Astrocyte of the cerebellum (primary cell): ENCODE data around the gene INVS.

Source experiments
- DNase-seq: peaks from one replicate; pipeline ENCODE4 v3.0.0-alpha.2; 2011; ENCODE audit warnings: low read depth
- H3K4me3 ChIP-seq: 2 replicates; pipeline ENCODE4 v1.5.1; 2011; ENCODE audit warnings: mild to moderate bottlenecking, low read depth, low read length, moderate library complexity
- in situ Hi-C: cut with HindIII; loops from 2 replicates; pipeline ENCODE4 v1.10.0; 2017; ENCODE audit warnings: low sequenced_read_pairs
- TF ChIP-seq, protein P1 (sequence below): IDR thresholded peaks from 2 replicates; pipeline ENCODE4 v1.5.1; 2012; ENCODE audit warnings: low read length, low read depth, moderate library complexity, mild to moderate bottlenecking; ENCODE audit errors: missing control alignments

The INVS gene

DNA sequence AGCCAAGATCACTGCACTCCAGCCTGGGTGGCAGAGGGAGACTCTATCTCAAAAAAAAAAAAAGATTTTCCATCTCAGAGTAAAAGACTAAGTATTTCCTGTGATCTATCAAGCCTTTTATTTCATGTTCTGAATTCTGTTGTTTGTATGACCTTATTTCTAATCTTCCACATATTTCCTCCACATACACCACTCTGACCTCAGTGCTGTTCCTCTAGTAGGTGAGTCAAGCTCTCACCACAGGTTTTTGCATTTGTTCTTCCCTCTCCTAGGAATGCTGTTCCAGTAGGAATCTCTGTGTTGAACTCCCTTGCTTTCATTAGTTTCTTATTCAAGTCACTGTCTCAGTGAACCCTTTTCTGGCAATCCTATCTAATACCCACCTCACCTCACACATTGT, 68.1 kb downstream of the INVS start:
- H3K4me3 ChIP-seq: no peak overlapping the region
- DNase-seq: no peak
- in situ Hi-C loops: no loop called here
- TF ChIP-seq, protein P1, sequence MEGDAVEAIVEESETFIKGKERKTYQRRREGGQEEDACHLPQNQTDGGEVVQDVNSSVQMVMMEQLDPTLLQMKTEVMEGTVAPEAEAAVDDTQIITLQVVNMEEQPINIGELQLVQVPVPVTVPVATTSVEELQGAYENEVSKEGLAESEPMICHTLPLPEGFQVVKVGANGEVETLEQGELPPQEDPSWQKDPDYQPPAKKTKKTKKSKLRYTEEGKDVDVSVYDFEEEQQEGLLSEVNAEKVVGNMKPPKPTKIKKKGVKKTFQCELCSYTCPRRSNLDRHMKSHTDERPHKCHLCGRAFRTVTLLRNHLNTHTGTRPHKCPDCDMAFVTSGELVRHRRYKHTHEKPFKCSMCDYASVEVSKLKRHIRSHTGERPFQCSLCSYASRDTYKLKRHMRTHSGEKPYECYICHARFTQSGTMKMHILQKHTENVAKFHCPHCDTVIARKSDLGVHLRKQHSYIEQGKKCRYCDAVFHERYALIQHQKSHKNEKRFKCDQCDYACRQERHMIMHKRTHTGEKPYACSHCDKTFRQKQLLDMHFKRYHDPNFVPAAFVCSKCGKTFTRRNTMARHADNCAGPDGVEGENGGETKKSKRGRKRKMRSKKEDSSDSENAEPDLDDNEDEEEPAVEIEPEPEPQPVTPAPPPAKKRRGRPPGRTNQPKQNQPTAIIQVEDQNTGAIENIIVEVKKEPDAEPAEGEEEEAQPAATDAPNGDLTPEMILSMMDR: no peak

DNA sequence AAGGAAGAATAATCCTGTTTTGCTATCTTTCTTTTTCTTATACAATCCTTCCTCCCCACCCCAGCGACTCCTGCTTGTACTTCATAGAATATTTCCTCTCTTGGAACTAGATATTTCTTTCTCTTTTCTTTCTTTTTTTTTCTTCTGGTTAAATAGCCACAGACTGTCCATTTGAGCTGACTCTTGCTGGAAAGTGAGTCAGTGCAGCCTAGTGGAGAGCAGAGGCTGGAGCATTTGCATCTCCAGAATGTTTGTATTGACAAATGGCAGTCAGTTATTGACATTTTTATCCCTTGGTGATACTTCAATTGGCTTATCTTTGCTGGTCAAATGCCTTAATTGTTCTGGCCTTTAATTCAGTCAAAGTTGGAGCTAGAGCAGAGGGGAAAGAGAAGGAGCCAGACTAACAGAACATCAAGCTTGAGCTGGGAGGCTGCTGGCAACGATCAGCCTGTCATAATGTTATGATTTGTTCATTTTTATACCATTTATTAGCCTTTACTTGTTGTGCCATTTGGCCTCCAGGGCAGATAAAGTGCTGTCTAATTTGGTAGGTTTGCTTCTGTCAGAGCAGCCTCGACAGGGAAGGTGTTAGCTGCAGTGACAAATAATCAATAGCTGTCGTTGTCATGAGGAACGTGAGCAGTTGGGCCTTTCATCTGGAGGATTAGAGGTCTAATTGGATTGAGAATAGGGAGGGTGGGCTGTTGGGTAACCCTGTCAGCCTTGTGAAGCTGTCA, 69.0 kb downstream of the INVS start:
- in situ Hi-C loops: no loop called here
- TF ChIP-seq, protein P1: peak; percentile 18
- no peak overlapping the region for H3K4me3 ChIP-seq
- DNase-seq: no peak

DNA sequence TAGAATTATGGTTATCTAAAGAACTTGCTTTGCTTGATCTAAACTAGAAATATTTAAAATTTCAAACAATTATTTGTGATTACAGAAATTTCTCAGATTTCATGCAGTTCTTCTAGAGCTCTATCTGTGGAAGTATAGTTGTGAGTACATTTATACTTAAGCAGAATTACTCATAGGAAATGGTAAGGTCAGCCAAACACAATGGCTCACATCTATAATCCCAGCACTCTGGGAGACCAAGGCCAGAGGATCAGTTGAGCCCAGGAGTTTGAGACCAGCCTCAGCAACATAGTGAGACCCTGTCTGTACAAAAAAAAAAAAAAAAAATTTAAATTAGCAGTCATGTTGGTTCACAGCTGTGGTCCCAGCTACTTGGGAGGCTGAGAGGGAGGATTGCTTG, 71.0 kb downstream of the INVS start:
- in situ Hi-C loops: no loop called here
- H3K4me3 ChIP-seq: no peak overlapping the region
- DNase-seq: no peak
- TF ChIP-seq, protein P1: no peak

DNA sequence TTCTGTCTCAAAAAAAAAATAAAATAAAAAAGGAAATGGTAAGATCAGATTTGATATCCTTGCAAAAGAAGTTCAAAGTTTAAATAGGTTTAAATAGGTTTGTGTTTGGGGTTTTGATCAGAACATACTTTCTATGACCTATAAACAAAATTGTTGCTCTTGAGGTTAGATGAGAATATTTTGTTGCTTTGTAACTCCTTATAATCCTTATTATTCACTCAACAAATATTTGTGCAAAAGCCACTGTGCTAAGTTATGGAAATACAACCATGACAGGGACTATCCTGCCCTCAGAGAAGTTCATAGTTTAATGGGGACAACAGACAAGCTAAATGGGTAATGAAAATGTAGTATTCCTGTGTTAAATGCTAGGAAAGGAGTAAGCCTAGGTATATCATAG, 71.5 kb downstream of the INVS start:
- no peak overlapping the region for H3K4me3 ChIP-seq
- TF ChIP-seq, protein P1: no peak
- in situ Hi-C loops: no loop called here
- DNase-seq: no peak

DNA sequence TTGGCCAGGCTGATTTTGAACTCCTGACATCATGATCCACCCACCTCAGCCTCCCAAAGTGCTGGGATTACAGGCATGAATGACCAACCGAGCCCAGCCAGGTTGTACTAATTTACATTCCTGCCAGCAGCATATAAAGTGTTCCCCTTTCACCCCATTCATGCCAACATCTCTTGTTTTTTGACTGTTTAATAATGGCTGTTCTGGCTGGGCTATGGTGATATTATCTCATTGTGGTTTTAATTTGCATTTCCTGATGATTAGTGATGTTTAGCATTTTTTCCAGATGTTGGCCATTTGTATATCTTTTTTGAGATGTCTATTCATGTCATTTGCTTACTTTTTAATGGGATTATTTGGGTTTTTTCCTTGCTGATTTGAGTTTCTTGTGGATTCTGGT, 87.3 kb downstream of the INVS start:
- TF ChIP-seq, protein P1: no peak
- in situ Hi-C loops: no loop called here
- DNase-seq: no peak
- no peak overlapping the region for H3K4me3 ChIP-seq

DNA sequence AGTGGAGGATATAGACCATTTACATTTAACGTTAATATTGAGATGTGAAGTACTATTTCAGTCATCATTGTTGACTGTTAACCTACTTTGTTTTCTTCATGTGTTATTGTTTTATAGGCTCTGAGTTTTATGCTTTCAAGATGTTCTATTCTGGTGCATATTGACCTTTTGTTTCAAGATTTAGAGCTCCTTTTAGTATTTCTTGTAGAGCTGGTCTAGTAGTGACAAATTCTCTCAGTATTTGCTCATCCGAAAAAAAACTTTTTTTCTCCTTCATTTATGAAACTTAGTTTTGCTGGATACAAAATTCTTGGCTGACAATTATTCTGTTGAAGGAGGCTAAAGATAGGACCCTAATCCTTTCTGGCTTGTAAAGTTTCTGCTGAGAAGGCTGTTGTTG, 91.3 kb downstream of the INVS start:
- no peak for DNase-seq
- H3K4me3 ChIP-seq: no peak overlapping the region
- TF ChIP-seq, protein P1: no peak
- in situ Hi-C loops: no loop called here
